ENCODE results near the gene PCSK5. TPM values are rescaled to one million over a fixed set of nuclear protein-coding genes. Genes with fewer than 3 reads are reported as not detected.

Gene PCSK5
- total RNA-seq, 1 donor from 2014 or later, result 18.3 TPM

DNA sequence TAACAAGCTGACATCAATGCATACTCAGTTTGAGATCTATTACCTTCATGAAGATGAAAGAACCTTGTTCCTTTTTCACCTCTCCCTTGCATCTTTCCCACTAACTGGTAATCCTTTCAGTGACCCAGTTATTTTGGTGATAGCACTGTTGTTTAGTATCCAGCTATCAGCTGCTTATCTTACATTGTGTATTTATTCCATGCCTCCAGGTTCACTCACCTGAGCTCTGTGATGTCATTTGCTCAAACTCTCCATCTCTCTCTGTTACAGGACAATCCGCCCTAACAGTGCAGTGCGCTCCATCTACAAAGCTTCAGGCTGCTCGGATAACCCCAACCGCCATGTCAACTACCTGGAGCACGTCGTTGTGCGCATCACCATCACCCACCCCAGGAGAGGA, 268.2 kb downstream of the PCSK5 start:
- no peak for DNase-seq (ENCODE audit: extremely low spot score, unreplicated experiment)
- Mint-ChIP-seq H3K27ac (ENCODE audit: unreplicated experiment) (no peak overlapping the region), H3K9me3 (ENCODE audit: unreplicated experiment) (no peaks in the 10 kb centered on the region)

DNA sequence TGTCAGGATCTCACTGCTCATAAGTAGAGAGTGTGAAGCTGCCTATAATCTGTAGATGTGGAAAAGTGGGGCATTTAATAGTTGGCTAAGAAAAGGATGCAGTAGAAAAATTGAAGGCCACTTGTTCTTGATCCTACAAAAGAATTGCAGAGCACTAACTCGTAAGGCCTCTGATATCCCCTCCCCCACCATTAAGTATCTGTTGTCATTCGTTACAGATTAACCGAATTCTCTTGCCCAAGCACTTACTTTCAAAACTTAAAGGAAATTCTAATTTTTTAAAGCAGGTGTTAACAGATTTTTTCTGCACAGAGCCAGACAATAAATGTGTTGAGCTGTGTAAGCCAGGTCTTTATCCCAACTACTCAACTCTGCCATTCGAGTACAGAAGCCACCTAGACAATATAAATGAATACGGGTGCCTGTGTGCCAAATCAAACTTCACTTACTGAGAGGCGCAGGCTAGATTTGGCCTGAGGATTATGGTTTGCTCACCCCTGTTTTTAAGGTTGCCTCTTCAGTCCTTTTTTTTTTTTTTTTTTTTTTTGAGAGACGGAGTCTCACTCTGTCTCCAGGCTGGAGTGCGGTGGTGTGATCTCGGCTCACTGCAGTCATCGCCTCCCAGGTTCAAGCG, 268.9 kb downstream of the PCSK5 start:
- TF ChIP-seq, protein P1, sequence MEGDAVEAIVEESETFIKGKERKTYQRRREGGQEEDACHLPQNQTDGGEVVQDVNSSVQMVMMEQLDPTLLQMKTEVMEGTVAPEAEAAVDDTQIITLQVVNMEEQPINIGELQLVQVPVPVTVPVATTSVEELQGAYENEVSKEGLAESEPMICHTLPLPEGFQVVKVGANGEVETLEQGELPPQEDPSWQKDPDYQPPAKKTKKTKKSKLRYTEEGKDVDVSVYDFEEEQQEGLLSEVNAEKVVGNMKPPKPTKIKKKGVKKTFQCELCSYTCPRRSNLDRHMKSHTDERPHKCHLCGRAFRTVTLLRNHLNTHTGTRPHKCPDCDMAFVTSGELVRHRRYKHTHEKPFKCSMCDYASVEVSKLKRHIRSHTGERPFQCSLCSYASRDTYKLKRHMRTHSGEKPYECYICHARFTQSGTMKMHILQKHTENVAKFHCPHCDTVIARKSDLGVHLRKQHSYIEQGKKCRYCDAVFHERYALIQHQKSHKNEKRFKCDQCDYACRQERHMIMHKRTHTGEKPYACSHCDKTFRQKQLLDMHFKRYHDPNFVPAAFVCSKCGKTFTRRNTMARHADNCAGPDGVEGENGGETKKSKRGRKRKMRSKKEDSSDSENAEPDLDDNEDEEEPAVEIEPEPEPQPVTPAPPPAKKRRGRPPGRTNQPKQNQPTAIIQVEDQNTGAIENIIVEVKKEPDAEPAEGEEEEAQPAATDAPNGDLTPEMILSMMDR (IDR thresholded peaks at IDR 0.05), result no peak
- Mint-ChIP-seq H3K27ac (ENCODE audit: unreplicated experiment) (no peak overlapping the region), H3K4me3 (ENCODE audit: unreplicated experiment) (no peak overlapping the region), H3K36me3 (ENCODE audit: unreplicated experiment) (peaks cover 14% of the 10 kb centered on the region), H3K27me3 (ENCODE audit: unreplicated experiment) (no peaks in the 10 kb centered on the region), H3K9me3 (ENCODE audit: unreplicated experiment) (no peaks in the 10 kb centered on the region), H3K4me1 (ENCODE audit: unreplicated experiment) (peaks cover 26% of the 10 kb centered on the region)
- no peak for DNase-seq (ENCODE audit: extremely low spot score, unreplicated experiment)

More for the DNA sequence above, 268.2 kb downstream of the PCSK5 start:
- Mint-ChIP-seq H3K36me3 (ENCODE audit: unreplicated experiment) (peaks cover 14% of the 10 kb centered on the region), H3K4me1 (ENCODE audit: unreplicated experiment) (peaks cover 26% of the 10 kb centered on the region), H3K27me3 (ENCODE audit: unreplicated experiment) (no peaks in the 10 kb centered on the region), H3K4me3 (ENCODE audit: unreplicated experiment) (no peak overlapping the region)
- TF ChIP-seq, protein P1 (IDR thresholded peaks at IDR 0.05), result no peak

DNA sequence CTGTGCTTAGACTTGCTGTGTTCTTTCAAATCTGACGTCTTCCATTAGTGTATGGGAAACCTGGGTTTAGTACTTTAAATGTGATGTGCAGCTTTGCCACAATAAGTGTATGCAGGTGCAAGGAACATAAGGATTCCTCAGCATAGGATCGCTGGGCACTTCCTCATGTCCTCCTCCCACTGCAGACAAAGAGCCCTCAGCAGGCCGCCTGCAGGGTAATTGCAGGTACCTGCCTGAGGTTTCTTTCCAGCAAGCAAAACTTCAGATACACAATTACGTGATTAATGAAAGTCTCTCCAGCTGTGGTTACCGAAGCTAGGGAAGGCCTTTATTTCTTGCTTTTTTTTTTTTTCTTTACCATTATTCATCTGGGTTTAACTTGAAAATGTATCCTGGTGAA, 270.6 kb downstream of the PCSK5 start:
- H3K27ac Mint-ChIP-seq (ENCODE audit: unreplicated experiment), result no peak overlapping the region
- H3K4me3 Mint-ChIP-seq (ENCODE audit: unreplicated experiment), result no peak overlapping the region

DNA sequence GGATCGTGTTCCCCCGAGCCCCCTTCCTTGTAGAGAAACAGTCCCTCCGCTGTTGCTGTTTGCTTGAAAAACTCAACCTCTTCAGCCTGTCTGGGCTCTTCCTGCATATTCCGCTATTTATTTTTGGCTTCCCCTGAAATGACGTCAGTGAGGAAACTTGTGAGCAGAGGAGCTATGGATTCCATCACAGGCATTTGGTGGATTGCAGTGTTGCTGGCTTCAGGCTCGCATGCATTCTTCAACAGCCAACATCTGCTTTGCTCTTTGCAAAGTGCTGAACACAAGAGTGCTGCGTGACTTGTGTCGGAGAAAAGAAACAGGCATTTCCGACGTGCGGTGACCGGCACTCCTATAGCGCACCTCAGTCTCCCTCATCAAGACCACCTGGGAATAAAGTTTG, 271.1 kb downstream of the PCSK5 start:
- Mint-ChIP-seq H3K9me3 (ENCODE audit: unreplicated experiment) (no peaks in the 10 kb centered on the region), H3K27me3 (ENCODE audit: unreplicated experiment) (no peaks in the 10 kb centered on the region)
- TF ChIP-seq, protein P1 (IDR thresholded peaks at IDR 0.05), result no peak

More for the DNA sequence above, 270.6 kb downstream of the PCSK5 start:
- Mint-ChIP-seq H3K27me3 (ENCODE audit: unreplicated experiment) (no peaks in the 10 kb centered on the region), H3K36me3 (ENCODE audit: unreplicated experiment) (peaks cover 14% of the 10 kb centered on the region), H3K9me3 (ENCODE audit: unreplicated experiment) (no peaks in the 10 kb centered on the region), H3K4me1 (ENCODE audit: unreplicated experiment) (peaks cover 26% of the 10 kb centered on the region)
- no peak for DNase-seq (ENCODE audit: extremely low spot score, unreplicated experiment)
- TF ChIP-seq, protein P1 (IDR thresholded peaks at IDR 0.05), result no peak

DNA sequence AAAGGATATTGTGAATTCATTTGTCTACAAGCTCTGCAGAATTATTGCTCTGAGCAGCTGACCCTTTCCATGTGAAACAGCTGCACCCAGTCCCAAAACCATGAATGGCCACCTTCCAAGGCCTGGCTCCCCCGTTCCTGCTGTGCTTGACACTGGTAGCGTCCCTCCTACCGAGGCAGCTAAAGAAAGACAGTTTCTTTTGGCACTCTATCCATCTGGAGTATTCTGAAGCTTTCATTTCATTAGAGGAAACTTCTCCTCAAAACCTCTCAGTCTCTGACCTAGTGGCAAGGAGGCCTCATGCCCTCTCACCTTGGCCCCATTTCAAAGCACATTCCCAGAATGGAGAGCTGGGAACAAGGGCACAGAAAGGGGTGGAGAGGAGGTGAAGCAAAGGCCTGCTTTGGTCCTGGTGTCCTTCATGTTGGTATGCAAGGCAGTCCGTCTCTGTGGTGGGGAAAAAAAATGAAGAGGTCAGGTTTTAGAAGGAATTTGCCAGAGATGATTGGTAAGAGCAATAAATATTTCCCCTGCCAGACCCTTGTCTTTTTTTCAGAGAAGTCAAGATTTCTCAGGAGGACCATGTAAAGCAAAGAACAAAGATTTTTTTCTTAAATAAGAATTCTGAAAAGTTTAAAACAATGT, 271.7 kb downstream of the PCSK5 start:
- no peak for DNase-seq (ENCODE audit: extremely low spot score, unreplicated experiment)
- TF ChIP-seq, protein P1 (IDR thresholded peaks at IDR 0.05), result no peak
- no peaks in the 10 kb centered on the region for H3K27me3 Mint-ChIP-seq (ENCODE audit: unreplicated experiment)
- no peak overlapping the region for H3K4me3 Mint-ChIP-seq (ENCODE audit: unreplicated experiment)
- peaks cover 14% of the 10 kb centered on the region for H3K36me3 Mint-ChIP-seq (ENCODE audit: unreplicated experiment)
- H3K4me1 Mint-ChIP-seq (ENCODE audit: unreplicated experiment), result peaks cover 26% of the 10 kb centered on the region
- H3K27ac Mint-ChIP-seq (ENCODE audit: unreplicated experiment), result peak overlapping the region; percentile 67
- no peaks in the 10 kb centered on the region for H3K9me3 Mint-ChIP-seq (ENCODE audit: unreplicated experiment)

More for the DNA sequence above, 271.1 kb downstream of the PCSK5 start:
- no peak overlapping the region for H3K4me3 Mint-ChIP-seq (ENCODE audit: unreplicated experiment)
- no peak for DNase-seq (ENCODE audit: extremely low spot score, unreplicated experiment)
- no peak overlapping the region for H3K27ac Mint-ChIP-seq (ENCODE audit: unreplicated experiment)
- H3K4me1 Mint-ChIP-seq (ENCODE audit: unreplicated experiment), result peaks cover 26% of the 10 kb centered on the region
- H3K36me3 Mint-ChIP-seq (ENCODE audit: unreplicated experiment), result peaks cover 14% of the 10 kb centered on the region
